A549 (cell line): Measurements from ENCODE around the gene DYNC1I2.

Experiments
- CEBPB ChIP-seq, 2 experiments: fragments of >200 bp in 1 of 2; sonication (Bioruptor Twin) in 1 of 2; formaldehyde crosslinking in 1 of 2; IDR thresholded peaks; 2 replicates each; pipeline ENCODE4 v1.6.1; 2012 to 2016
- CHD4 ChIP-seq: fragments of 200-600 bp; sonication (generic); IDR thresholded peaks from 2 replicates; pipeline ENCODE4 v1.6.1; 2016; ENCODE audit warnings: antibody characterized with exemption, mild to moderate bottlenecking, borderline replicate concordance
- EHMT2 ChIP-seq: fragments of 200-600 bp; sonication (generic); IDR thresholded peaks from 2 replicates; pipeline ENCODE4 v1.6.1; 2016; ENCODE audit warnings: antibody characterized with exemption, low read depth, mild to moderate bottlenecking, moderate library complexity
- EP300 ChIP-seq, 2 experiments: fragments of >200 bp; sonication (Bioruptor Twin); formaldehyde crosslinking; IDR thresholded peaks; 2 replicates in 1 of 2; 3 replicates in 1 of 2; pipeline ENCODE4 v1.6.1; 2016 to 2017
- KDM1A ChIP-seq: fragments of 200-600 bp; sonication (generic); IDR thresholded peaks from 2 replicates; pipeline ENCODE4 v1.6.1; 2016; ENCODE audit warnings: low read depth, mild to moderate bottlenecking
- POLR2A ChIP-seq: IDR thresholded peaks from 2 replicates; pipeline ENCODE4 v1.6.1; 2012; ENCODE audit warnings: mild to moderate bottlenecking, low read length
- RAD21 ChIP-seq, 2 experiments: fragments of >200 bp in 1 of 2; sonication (Bioruptor Twin) in 1 of 2; formaldehyde crosslinking in 1 of 2; IDR thresholded peaks in 1 of 2; conservative IDR thresholded peaks in 1 of 2; 2 replicates in 1 of 2; 3 replicates in 1 of 2; pipeline ENCODE4 v1.6.1; 2012 to 2018; ENCODE audit warnings: inconsistent platforms in 1 of 2
- RFX5 ChIP-seq: fragments of 450-650 bp; IDR thresholded peaks from 2 replicates; pipeline ENCODE4 v1.7.1; 2014; ENCODE audit warnings: antibody characterized with exemption, mild to moderate bottlenecking, moderate library complexity
- TF ChIP-seq, protein P1 (sequence below): fragments of >200 bp; sonication (Bioruptor Twin); formaldehyde crosslinking; IDR thresholded peaks from 3 replicates; pipeline ENCODE4 v1.5.1; 2016
- TF ChIP-seq, protein P2 (sequence below): fragments of 200-600 bp; sonication (generic); IDR thresholded peaks from 2 replicates; pipeline ENCODE4 v1.6.1; 2016; ENCODE audit warnings: antibody characterized with exemption, mild to moderate bottlenecking, moderate library complexity
- TF ChIP-seq, protein P3 (sequence below): IDR thresholded peaks from 2 replicates; pipeline ENCODE4 v1.6.1; 2012

DNA sequence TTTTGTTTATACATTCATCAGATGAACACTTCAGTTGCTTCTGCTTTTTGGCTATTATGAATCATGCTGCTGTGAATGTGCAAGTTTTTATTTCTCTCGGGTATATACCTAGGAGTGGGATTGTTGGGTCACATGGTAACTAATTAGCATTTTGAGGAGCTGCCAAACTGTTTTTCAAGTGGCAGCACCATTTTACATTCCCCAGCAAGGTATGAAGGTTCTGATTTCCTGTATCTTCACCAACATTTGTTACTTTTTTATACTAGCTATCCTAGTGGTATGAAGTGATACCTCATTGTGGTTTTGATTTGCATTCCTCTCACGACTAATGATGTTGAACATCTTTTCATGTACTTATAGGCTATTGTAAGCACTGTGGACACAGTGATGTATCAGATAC is 53.9 kb downstream of the DYNC1I2 start:
- TF ChIP-seq POLR2A: no peak
- TF ChIP-seq, protein P1, sequence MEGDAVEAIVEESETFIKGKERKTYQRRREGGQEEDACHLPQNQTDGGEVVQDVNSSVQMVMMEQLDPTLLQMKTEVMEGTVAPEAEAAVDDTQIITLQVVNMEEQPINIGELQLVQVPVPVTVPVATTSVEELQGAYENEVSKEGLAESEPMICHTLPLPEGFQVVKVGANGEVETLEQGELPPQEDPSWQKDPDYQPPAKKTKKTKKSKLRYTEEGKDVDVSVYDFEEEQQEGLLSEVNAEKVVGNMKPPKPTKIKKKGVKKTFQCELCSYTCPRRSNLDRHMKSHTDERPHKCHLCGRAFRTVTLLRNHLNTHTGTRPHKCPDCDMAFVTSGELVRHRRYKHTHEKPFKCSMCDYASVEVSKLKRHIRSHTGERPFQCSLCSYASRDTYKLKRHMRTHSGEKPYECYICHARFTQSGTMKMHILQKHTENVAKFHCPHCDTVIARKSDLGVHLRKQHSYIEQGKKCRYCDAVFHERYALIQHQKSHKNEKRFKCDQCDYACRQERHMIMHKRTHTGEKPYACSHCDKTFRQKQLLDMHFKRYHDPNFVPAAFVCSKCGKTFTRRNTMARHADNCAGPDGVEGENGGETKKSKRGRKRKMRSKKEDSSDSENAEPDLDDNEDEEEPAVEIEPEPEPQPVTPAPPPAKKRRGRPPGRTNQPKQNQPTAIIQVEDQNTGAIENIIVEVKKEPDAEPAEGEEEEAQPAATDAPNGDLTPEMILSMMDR: no peak
- no peak for TF ChIP-seq KDM1A
- no peak for TF ChIP-seq CEBPB (IDR thresholded peaks at IDR 0.05)
- TF ChIP-seq, protein P2, sequence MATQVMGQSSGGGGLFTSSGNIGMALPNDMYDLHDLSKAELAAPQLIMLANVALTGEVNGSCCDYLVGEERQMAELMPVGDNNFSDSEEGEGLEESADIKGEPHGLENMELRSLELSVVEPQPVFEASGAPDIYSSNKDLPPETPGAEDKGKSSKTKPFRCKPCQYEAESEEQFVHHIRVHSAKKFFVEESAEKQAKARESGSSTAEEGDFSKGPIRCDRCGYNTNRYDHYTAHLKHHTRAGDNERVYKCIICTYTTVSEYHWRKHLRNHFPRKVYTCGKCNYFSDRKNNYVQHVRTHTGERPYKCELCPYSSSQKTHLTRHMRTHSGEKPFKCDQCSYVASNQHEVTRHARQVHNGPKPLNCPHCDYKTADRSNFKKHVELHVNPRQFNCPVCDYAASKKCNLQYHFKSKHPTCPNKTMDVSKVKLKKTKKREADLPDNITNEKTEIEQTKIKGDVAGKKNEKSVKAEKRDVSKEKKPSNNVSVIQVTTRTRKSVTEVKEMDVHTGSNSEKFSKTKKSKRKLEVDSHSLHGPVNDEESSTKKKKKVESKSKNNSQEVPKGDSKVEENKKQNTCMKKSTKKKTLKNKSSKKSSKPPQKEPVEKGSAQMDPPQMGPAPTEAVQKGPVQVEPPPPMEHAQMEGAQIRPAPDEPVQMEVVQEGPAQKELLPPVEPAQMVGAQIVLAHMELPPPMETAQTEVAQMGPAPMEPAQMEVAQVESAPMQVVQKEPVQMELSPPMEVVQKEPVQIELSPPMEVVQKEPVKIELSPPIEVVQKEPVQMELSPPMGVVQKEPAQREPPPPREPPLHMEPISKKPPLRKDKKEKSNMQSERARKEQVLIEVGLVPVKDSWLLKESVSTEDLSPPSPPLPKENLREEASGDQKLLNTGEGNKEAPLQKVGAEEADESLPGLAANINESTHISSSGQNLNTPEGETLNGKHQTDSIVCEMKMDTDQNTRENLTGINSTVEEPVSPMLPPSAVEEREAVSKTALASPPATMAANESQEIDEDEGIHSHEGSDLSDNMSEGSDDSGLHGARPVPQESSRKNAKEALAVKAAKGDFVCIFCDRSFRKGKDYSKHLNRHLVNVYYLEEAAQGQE: no peak
- TF ChIP-seq CHD4: no peak
- TF ChIP-seq EP300 (IDR thresholded peaks at IDR 0.05): no peak
- no peak for TF ChIP-seq EHMT2
- no peak for TF ChIP-seq RAD21 (conservative IDR thresholded peaks at IDR 0.05 in 1 of 2, IDR thresholded peaks at IDR 0.05 in 1 of 2)
- TF ChIP-seq, protein P3, sequence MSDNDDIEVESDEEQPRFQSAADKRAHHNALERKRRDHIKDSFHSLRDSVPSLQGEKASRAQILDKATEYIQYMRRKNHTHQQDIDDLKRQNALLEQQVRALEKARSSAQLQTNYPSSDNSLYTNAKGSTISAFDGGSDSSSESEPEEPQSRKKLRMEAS: no peak
- TF ChIP-seq RFX5: no peak
